Raji (cell line): ENCODE data around the gene ZMYND8.

Experiments
- POLR2A ChIP-seq: IDR thresholded peaks from 2 replicates; pipeline ENCODE4 v1.6.1; 2011; ENCODE audit warnings: low read depth, low read length, control low read depth; ENCODE audit not compliant: insufficient read depth

ZMYND8 gene

DNA sequence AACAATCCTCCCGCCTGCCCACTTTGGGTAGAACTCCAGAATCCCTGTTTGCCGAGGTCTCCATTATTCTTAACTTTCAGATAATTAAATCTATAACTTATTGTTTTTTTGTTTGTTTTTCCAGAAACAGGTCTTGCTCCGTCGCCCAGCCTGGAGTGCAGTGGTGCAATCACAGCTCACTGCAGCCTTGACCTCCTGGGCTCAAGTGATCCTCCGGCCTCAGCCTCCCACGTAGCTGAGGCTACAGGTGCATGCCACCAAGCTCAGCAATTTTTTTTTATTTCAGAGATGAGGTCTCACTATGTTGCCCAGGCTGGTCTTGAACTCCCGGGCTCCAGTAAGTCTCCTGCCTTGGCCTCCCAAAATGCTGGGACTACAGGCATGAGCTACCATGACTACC, 28.8 kb downstream of the ZMYND8 start:
- TF ChIP-seq POLR2A = no peak

DNA sequence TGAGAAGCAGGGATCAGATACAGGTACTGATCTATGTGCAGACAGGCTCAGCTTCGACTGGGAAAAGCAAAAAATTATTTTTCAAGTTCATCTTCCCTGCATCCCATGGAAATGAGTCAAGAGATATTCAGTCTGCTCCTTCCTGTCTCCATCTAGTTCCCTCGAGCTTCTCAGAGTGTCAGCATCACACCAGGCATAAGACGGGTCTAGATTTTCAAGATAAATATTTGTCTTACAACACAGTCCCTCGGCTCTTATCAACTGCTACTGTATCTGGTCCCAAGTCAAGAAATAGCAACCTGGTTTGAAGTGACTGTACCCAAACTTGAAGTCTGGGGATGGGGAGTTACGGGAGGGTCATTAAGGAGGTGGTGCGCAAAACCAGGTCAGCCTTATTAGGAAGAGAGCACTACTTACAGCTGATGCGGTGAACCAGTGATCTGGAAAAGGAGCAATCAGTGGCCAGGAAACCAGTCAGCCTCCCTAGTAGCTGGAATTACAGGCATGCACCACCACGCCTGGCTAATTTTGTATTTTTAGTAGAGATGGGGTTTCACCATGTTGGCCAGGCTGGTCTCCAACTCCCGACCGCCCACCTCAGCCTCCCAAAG, 29.7 kb downstream of the ZMYND8 start:
- TF ChIP-seq POLR2A = no peak

DNA sequence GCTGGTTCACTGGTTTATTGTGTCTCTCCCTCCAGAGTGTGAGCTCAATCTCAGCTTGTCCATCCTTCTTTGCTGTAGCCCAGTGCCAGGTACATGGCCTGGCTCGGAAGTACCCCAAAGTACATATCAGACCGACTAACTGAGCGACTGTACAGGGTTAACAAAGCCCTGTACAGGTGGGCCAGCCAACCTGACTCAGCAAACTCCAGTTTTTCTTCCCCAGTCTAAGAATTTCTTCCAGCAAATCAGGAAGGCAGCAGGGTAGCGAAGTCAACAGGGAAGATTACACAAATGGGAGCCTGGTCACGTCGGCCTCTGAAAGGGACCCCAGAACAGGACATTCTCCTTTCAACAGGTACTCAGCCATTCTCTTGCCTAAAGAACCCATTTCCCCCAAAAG, 31.3 kb downstream of the ZMYND8 start:
- no peak for TF ChIP-seq POLR2A

DNA sequence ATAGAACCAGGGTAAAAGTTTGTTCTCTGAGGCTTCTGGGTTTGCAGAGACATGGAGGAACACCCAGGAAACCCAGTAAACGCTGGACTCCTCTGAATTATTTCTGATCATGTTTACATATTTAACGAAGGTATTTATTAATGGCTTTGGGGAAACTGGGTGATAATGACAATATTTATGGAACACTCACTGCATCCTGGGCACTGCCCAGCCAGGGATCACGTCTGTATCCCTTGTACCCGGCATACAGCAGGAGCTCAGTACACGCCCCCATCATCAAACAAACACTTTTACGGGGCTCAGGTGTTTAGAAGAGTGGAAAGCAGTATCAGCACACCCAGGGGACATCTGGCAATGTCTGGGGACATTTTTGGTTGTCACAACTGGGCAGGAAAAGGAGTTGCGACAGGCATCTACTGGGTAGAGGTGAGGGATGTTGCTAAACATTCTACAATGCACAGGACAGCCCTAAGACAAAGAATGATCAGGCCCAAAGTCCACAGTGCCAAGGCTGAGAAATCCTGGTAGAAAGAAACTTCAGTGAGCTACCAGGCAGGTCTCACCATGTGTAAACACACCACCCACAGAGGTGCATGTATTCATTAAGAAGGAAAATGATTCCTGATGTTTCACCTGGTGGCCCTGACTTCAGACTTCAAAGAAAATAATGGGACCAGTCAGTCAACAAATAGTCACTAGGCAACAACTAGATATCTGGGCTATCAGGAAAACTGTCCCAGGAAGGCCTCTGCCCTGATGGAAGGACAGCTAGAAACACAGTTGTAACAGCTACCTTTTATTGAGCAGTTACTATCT, 35.3 kb downstream of the ZMYND8 start:
- no peak for TF ChIP-seq POLR2A

DNA sequence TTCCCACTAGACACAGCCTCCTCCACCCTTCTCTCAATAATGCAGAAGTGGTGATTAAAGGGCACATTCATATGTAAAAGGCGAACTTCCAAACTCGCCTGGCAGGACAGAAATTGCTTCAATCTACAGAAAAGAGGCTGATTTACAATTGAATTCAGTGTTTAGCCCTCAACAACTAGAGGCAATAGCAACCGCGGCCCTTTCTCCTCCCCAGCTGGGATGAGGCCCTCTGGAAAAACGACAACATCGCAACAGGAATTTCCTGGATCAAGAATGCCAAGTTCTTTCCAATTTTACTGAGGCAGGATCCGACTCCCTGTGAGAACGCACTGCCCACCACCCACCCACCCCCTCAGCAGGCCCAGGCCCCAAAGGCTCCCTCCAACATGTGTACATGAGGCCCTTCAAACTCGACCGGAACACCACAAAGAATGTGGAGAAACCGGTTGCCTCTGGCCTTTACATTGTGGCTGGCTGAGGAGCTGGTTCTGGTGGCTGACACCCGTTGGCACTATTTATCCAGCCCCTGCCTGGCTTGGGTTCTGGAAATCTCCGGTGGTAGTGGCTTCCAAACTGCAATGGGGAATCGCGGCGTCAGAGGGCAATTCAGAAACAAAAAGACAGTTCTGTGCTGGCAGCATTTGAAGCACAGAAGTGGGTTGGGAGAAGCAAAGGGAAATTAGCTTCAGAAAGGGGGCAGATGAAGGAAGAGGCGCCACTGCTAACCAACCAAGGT, 36.8 kb downstream of the ZMYND8 start:
- TF ChIP-seq POLR2A = no peak

DNA sequence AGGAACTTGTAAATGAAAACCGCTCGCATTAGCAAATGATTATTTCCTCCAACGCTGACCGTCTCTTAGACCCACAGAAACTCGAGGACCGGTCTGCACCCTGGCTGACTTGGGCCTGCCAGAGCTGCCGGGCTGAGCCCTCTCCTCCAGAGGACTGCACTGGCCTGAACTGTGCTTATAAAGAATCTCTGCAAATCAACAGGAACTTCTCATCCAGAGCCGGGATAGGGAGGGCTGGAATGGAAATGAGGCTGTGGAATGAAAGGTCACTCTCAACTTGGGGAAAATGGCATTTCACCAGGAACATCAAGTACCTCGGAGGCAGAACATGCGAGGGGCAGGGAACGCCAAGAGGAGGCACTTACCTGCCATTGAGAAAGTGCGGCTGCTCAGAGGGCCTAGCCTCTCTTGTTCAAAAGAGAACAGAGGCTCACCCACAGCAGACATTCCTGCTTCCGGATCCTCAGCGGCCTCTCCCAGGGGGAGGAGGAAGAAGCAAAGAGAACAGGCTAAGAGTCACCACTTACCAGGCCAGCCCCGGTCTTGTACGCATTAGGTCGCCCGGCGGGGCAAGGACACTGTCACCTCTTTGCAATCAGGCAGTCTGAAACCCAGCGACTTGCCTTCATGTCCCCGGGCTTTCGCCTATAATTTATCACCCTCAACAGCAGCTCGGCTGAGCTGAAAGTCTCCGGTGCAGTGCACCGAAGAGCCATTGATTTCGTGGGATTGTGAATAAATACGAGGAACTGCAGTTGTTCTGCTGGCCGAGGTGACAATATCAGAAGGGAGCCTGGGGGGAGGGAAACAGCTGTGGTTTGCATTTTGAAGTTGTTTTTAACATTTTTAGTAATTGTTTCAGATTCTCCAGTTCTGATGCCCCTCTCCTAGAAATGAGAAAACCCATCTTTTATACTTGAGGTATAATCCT, 37.6 kb downstream of the ZMYND8 start:
- no peak for TF ChIP-seq POLR2A

DNA sequence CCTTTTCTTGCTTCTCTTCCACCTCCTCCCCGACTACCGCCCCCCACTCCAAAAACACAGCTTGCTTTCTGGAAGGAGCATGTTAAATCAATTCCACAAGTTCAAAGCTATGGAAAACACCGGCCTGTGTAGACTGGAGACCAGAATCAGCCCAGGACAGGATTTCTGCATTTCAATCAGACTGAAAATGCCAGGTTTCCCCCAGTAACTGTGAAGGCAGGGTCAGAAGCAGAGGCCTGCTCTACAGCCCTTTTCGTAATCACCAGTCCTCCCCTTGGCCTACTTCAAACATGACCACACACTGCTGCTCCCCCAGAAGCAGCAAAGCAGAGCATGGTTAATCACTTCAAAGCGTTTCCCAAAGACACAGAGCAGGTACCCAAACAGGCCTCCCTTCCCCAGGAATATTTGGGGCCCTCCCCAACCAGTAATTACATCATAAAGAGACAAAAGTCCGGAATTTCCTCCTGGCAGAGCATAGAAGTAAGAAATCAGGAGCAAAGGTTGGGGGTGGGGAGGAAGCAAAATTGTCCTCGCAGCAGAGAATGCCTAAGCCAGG, 38.4 kb downstream of the ZMYND8 start:
- TF ChIP-seq POLR2A = no peak

DNA sequence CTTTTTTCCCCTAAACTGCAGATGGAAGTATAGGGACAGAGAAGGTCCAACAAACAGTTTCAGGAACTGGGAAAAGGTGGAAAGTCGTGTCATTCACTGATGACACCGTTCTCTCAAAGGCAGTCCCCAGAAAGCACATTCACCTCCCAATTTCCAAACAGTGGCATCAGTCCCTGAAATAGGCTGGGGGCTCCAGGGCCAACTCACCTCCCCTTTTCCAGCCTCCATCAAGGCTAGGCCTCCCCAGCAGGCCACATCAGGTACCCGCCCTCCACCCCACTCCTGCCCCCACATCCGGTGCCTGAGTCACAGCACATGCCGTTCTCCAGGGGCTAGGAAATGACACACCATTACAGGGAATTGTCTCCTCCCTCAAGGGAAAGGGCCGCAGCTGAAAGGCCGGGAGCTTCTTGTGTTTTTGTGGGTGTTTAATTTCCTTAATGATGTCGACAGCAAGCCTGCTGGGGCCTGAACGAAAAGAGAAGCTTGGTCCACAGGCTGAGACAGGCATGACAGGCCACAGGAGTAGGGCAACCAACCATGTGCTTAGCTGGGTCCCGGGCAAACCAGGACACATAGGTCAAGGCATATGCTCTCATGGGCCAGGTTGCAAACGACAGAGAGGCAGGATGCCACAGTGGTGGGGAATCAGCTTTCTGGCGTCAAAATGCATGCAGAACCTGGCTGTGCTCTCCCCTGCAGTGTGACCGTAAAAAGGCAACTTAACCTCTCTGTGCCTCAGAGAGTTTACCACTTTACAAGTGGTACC, 39.2 kb downstream of the ZMYND8 start:
- TF ChIP-seq POLR2A = no peak

DNA sequence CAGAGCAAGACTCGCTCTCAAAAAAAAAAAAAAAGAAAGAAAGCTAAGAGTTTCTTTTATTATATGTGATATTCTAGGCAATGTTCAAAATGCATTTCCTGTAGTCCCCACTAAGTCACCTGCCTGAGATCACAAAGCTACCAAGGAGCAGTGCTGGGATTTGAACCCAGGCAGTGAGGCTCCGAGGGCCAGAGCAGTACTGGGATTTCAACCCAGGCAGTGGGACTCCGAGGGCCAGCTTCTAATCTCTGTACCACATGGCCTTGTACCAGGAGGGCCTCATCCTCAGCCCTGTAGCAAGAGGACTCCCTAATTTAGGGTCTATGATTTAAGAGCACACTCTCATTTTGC, 39.7 kb downstream of the ZMYND8 start:
- TF ChIP-seq POLR2A = no peak

DNA sequence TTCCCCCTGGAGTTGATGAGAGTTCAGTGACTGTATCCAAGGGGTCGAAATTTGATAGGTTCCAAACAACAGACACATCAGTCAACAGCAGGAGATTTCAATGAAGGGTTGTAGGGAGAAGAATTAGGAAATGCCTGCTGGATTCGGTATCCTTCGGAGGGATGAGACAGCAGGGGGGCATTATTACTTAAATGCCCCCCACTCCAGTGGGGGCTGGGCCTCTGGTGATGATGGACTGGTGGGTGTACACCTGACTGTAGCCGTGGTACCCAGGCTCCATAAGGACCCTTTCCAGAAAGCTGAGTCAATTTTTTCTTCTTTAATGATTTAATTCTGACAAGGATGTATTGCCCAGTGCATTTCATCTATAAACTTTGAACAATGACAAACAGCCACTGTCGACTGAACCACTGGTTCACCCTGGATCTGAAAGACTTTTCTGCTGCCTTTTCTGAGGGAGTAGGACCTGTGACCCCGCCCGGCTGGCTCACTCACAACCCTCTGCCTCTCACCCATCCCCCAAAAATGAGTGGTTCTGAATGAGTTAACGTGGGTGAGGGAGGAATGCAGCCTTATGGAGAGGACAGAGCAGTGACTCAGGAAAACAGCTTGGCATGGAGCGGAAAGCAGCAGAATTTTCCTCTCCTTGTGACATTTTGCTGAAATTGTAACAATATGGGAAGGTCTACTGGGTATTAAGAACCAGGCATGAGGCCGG, 41.0 kb downstream of the ZMYND8 start:
- TF ChIP-seq POLR2A = no peak

DNA sequence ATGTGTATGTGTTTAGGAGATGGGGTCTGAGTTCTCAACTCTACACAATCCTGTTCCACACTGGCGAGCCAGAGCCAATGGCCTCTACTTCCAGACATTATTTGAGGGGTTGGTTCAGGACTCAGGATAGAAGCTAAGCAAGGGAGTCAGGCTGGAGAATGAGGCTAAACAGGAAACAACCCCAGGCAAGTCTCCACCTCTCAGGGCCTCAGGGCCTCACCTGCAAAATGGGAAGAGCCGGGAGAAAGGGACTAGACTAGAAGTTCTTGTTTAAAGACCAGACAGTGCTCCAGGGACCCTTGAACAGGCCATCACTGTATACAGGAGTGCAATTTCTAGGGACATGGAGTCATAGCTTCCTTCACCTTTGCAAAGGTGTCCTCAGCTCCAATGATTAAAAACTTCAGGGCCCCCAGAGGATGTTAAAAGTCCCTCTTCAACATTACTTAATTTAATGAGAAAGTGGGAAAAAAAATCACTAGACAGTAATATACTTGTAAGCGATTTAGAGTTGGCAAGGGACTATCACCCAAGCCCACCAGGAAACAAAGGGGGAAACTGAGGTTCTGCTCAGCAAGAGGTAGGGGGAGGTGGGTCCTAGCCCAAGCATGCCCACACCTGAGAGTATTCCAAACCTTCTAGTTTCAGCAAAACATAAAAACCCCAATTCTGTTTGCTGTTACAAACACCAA, 41.7 kb downstream of the ZMYND8 start:
- TF ChIP-seq POLR2A = no peak

DNA sequence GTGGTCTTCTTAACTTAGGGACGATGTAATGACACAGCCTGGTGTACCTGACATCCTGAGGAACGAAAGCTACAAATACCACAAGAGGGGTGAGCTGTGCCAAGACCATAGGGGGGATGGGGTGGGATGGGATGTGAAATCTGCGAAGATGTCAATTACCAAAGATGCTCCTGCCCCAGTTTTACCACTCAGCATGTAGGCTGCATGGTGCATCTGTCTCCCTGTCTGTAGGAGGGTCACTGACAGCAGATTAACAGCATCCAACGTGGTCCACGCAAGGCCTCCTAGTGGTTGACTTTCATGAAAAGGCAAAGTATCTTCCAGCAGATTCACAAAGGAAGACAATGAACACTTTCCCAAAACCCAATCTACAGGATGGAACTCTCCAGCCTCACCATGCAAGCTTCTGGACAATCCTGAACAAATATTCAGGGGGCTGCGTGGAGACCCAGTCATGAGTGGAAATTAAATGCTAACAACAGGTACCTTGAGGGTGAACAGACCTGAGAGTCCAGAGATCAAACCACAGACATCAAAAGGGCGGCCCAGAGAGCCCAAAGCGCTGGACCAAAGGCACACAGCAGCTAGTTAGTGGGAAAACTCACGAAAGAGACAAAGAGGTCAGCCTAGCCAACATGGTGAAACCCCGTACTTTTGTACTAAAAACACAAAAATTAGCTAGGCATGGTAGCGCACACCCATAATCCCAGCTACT, 44.4 kb downstream of the ZMYND8 start:
- TF ChIP-seq POLR2A = no peak
